H1 (cell line): Measurements from ENCODE around the gene ACSF3. TPM values are rescaled to one million over a fixed set of nuclear protein-coding genes. Genes with fewer than 3 reads are reported as not detected.

ENCODE experiments used
- BCL11A ChIP-seq, 2 experiments: IDR thresholded peaks; one replicate each; pipeline ENCODE4 v1.6.1; 2011; ENCODE audit warnings: low read depth in 2 of 2, low read length in 2 of 2, mild to moderate bottlenecking in 2 of 2
- CBX8 ChIP-seq: fragments of 300-800, 300-1000 bp; sonication (generic); IDR thresholded peaks from 2 replicates; pipeline ENCODE4 v1.7.1; 2016; ENCODE audit warnings: low read depth, low read length, borderline replicate concordance
- GABPA ChIP-seq: IDR thresholded peaks from 2 replicates; pipeline ENCODE4 v1.6.1; 2011; ENCODE audit warnings: mild to moderate bottlenecking, low read length, moderate library complexity, borderline replicate concordance; ENCODE audit not compliant: insufficient read depth
- HDAC2 ChIP-seq, 2 experiments: fragments of 300-600 bp in 1 of 2; sonication (generic) in 1 of 2; IDR thresholded peaks; 2 replicates each; pipeline ENCODE4 v1.6.1; 2011 to 2012; ENCODE audit warnings: low read depth in 2 of 2, low read length in 2 of 2, mild to moderate bottlenecking in 2 of 2, moderate library complexity in 2 of 2, borderline replicate concordance in 1 of 2, inconsistent platforms in 1 of 2
- SUZ12 ChIP-seq: fragments of 200-600 bp; sonication (generic); IDR thresholded peaks from 2 replicates; pipeline ENCODE4 v1.6.1; 2012; ENCODE audit warnings: mild to moderate bottlenecking, inconsistent platforms, low read length, moderate library complexity, mixed read lengths
- YY1 ChIP-seq: IDR thresholded peaks from 2 replicates; pipeline ENCODE4 v1.6.1; 2011; ENCODE audit warnings: low read depth, mild to moderate bottlenecking, low read length
- polyA plus RNA-seq, 7 experiments: library from polyadenylated mRNA; depleted of rRNA in 3 of 7; stranded (reverse) in 5 of 7; unstranded in 2 of 7; fragments of >200 nt in 5 of 7; fragments of 200-250 nt in 2 of 7; gene quantifications; 1 replicate in 5 of 7; 2 replicates in 1 of 7; 4 replicates in 1 of 7; pipeline versions ENCODE4 v1.2.1 to v1.2.3, GENCODE V29; 2011 to 2013; ENCODE audit warnings: missing spikeins in 2 of 7, mixed read lengths in 2 of 7
- total RNA-seq: library from RNA; stranded (reverse); fragmentation: NEBNext Ultra II Directional; extraction: Animal tissue kit (Norgen Biotek cat#: 25700); gene quantifications from 2 replicates; pipeline ENCODE4 v1.2.1, GENCODE V29; 2021
- TF ChIP-seq, protein P1 (sequence below): IDR thresholded peaks from 2 replicates; pipeline ENCODE4 v1.6.1; 2012; ENCODE audit warnings: inconsistent platforms

ACSF3 gene
- total and polyA plus RNA-seq, 2 of the 8 experiments (the other 6 are each of a cell fraction or from before 2014, with no cell fraction given): 15.6 to 22.9 TPM

DNA sequence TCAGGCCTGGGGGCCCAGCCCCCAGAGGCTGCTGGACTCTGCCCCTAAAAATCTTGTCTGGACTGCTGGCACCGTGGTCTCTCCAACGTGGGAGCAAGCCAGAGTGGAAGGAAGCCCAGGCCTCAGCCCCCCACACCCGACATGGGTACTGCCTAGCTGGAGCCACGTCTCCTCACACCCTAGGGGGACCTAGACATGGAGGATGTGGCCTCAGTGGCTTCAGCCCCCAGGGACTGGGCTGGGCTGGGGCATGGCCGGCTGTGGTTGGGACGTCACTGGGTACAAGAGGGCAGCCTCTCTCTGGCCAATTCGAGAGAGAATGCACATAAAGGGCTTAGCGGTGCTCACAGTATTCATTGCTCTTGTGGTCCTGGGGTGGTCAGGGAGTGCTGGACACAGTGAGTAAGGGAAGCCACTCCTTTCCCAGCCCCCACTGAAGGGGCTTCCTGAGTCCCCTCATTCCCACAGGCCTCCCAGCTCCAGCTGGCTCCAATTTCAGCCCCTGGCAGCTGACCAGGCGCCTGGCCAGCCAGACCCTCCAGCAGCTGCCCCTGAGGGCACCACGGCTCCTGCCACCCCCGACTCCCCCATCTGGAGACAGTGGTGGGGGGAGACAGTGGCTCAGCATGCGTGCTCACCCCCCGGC lies 79.0 kb downstream of the ACSF3 start (continued):
- no peak for TF ChIP-seq YY1
- TF ChIP-seq HDAC2 (IDR thresholded peaks at IDR 0.05; ENCODE audit: borderline replicate concordance in 1 of 2, low read depth in 2 of 2, low read length in 2 of 2): no peak
- TF ChIP-seq BCL11A (IDR thresholded peaks at IDR 0.05; ENCODE audit: low read depth in 2 of 2, low read length in 2 of 2): no peak
- TF ChIP-seq CBX8: no peak
- TF ChIP-seq, protein P1, sequence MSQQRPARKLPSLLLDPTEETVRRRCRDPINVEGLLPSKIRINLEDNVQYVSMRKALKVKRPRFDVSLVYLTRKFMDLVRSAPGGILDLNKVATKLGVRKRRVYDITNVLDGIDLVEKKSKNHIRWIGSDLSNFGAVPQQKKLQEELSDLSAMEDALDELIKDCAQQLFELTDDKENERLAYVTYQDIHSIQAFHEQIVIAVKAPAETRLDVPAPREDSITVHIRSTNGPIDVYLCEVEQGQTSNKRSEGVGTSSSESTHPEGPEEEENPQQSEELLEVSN: no peak
- no peak for TF ChIP-seq GABPA
- no peak for TF ChIP-seq SUZ12
